HG03442 (cell line): ENCODE results near the gene SSH3.
"Not testable (repeated sequence)": the region's sequence is repeated elsewhere in the genome, so short reads cannot be mapped to it uniquely, and the experiment has no call there.

Source experiments
- ATAC-seq: cut with Tn5 transposase; IDR thresholded peaks from one replicate; pipeline ENCODE4 v1.9.1; 2021; ENCODE audit warnings: mild to moderate bottlenecking, moderate library complexity; ENCODE audit not compliant: unreplicated experiment

The SSH3 gene

DNA sequence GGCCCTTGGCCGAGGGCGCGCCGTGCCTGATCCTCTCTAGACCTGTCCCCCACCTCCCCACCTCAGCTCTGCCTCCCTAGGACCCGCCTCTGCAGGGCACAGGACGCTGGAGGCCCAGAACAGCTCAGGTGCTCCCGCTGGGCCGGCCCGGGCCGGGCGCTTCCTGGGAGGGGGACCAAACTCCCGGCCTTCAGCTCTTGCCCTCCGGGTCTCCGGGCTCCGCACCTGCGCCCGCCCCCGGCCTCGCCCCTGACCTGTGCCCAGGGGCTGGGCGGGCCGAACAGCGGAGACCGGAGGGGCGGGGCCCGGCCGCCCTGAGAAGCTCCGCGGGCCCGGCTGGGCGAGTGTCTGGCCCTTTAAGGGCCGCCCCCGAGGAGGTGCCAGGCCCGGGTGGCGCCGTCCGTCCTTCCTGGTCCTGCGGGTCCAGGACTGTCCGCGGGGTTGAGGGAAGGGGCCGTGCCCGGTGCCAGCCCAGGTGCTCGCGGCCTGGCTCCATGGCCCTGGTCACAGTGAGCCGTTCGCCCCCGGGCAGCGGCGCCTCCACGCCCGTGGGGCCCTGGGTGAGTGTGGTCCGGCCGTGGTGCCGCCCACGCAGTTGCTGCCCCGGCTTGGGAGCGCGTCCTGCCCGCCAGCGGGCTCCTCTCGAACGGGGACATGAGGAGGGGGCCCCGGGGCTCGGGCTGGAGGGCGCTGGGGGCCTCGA lies at the start of gene SSH3:
SSH3 (plus strand) TSS at position 399 of the 703 bp plus-strand sequence; CDS start at position 495, 96 bp downstream.
- ATAC-seq, result no peak

- no peak for ATAC-seq
Observed at GRCh38 chr11:67253872-67254624, 49.3 kb upstream of the SSH3 start.

DNA sequence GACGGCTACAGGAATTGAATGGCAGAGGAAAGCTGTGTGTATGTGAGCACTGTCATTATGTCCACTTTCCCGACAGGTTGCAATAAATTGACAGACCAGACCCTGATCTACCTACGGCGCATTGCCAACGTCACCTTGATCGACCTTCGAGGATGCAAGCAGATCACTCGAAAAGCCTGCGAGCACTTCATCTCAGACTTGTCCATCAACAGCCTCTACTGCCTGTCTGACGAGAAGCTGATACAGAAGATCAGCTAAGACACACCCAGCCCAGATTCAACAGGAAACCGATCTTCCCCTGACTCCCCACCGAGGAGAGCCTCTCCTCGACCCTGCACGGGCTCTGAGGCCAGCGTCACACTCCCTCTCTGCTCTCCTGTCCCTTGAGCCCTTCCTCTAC lies 48.5 kb upstream of the SSH3 start:
- ATAC-seq, result no peak

DNA sequence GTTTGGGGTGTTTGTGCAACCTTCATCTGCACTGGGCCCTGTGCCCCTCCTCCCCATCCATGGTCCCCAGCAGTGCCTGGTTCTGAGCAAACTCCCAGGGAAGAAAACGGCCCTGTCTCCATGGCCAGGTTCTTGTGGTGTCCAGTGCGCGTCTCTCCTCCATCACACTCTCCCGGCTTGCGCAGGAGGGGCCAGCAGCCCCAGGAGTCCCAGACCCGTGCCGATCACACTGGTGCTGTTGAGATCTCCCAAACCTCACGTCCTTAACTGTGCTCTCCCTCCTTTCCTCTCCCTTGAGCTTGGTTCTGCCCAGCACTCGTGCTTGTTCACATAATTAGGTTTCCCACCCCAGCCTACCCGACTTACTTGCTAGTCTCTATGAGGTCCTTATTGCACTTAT lies 48.0 kb upstream of the SSH3 start:
- ATAC-seq, result no peak

- no peak for ATAC-seq
Observed at GRCh38 chr11:67255864-67256263, 47.5 kb upstream of the SSH3 start.

DNA sequence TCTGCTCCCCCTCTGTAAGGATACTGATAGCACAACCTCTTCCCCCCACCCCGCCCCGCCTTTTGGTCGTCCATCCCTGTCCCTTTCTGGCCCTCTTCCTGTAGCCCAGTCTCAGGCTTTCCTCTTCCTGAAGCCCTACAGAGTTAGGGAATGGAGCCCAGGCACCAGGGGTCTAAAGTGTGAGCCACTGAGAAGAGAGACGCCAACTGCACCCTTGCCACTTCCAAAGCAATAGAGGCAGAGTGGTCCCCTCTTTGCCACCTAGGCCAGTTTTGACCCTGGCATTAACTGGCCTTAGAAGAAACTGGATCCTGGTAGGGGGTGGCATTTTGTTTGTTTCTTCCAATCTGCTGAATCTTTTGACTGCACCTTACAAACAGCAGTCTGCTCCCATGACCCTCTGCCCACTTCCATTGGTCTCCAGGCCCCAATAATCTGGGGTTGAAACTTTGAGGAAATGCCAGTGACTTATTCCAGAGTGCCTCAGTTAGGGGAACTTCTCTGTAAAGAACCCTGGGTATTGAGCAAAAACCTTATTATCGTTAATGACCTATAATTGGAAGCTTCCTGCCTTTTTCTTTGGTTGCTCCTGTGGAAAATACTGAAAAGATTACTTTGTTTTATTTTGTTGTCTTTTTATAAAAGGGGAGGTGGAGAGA lies 46.7 kb upstream of the SSH3 start:
- ATAC-seq, result no peak

GRCh38 chr11:67260406-67260805 lies 42.9 kb upstream of the SSH3 start:
- ATAC-seq, result no peak

DNA sequence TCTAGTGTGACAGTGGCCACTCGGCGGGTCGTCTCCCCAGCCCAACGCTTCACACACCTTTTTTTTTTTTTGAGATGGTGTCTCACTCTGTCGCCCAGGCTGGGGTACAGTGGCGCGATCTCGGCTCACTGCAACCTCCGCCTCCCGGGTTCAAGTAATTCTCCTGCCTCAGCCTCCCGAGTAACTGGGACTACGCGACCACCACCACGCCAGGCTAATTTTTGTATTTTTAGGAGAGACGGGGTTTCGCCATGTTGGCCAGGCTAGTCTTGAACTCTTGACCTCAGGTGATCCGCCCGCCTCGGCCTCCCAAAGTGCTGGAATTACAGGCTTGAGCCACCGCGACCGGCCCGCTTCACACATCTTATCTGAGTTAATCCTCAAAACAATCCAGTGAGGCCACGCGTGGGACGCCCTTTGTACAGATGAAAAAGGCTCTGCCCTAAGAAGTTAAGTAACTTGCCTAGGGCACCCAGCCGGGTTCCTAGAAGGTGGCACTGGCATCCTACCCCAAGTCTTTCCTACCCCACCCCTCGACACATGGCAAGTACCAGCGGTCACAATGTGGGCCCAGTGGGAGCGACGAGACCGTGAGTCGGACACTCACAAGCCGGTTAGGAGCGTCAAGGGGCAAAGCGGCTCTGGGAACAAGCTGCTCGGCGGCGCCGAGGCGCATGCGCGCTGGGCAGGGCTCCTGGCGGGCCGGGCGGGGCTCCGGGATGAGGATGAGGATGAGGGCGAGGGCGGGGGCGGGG lies 42.3 kb upstream of the SSH3 start:
- ATAC-seq, result not testable (repeated sequence)

DNA sequence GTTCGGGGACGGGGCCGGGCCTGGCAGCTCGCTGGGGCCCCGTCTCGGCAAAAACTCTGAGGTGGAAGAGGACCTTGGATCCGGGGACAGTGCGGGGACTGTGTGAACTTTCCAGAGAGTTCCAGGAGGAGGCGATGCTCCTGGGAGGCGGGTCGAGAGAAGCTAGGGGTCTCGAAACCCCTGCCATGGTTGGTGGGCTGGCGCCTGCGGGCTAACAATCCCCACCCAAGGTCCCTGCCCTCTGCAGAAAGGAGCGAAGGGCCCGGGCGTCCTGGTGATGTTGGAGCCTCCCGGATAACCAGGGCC lies 41.7 kb upstream of the SSH3 start:
- no peak for ATAC-seq

GRCh38 chr11:67261946-67262681 lies 41.2 kb upstream of the SSH3 start:
- ATAC-seq, result no peak

DNA sequence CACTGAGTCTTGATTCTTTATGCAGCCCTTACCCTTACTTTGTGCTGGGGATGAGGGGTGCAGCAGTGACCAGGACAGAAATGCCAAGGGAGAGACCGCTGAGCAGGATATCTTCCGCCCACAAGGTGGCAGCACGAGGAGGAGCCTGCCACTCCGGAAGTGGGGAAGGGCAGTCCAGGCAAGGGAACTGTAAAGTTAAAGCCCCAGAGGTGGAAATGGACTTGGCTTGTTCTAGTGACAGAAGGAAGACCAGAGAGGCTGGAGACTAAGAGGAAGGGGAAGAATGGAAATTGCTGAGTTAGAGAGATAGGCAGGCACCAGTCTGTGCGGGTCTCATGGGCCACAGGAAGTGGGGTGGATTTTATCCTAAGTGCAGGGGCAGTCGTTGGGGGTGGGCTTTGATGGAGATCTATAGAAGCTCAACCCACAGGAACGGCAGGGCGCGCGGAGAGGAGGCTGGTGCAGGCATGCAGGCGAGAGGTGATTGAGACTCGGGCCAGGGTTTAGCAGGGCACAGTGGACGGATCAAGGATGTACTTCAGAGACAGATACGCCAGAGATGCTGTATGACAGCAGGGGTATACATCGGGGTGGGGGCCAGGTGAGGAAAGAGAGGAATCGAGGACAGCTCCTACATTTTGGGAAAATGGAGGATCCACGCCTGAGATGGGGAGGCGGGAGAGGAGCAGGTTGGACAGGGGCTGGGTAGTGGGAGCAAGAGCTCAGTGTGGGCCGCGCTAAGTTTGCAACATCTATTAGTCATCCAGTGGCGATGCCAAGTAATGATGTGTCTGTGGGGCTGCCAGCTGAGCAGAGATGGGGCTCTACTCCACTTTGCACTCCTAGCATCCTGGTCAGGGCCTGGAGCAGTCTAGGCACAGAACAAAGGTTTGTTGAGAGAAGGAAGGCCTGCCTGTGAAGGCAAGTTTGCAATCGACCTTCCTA lies 40.3 kb upstream of the SSH3 start:
- no peak for ATAC-seq

- no peak for ATAC-seq
Observed at GRCh38 chr11:67264260-67264659, 39.1 kb upstream of the SSH3 start.

GRCh38 chr11:67264877-67265632 lies 38.3 kb upstream of the SSH3 start:
- ATAC-seq, result no peak

- peak; percentile 49 for ATAC-seq
Observed at GRCh38 chr11:67265633-67266448, 37.5 kb upstream of the SSH3 start.

DNA sequence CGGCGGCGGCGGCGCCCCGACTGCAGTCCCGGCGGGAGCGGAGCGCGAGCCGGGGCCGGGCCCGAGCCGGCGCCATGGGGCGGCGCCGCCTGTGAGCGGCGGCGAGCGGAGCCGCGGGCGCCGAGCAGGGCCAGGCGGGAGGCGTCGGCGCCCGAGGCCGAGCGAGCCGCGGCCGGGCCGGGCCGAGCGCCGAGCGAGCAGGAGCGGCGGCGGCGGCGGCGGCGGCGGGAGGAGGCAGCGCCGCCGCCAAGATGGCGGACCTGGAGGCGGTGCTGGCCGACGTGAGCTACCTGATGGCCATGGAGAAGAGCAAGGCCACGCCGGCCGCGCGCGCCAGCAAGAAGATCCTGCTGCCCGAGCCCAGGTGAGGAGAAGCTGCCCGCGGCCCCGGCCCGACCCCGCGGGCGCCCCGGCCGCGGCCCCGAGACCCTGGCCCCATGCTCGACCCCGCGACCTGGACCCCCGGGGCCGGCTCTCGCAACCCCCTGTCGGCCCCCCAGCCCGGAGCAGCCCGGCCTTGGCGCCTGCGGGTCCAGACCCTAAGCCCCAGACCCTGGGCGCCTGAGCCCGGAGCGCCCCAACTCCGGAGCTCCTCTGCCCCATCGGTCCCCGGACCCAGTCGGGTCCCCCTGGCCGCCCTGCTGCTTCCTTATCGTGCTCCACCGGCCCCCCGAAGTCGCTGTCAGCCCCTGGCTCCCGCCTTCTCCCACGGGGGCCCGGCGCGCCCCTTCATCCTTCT lies 36.7 kb upstream of the SSH3 start, which contains the start of gene GRK2:
GRK2 (plus strand) TSS at position 25 of the 739 bp plus-strand sequence; CDS start at position 252, 227 bp downstream.
- no peak for ATAC-seq

- no peak for ATAC-seq
Observed at GRCh38 chr11:67267188-67268080, 35.9 kb upstream of the SSH3 start.
